IMR-90 (cell line): ENCODE data around the gene PRDM9.
"Not testable (repeated sequence)": the region's sequence is repeated elsewhere in the genome, so short reads cannot be mapped to it uniquely, and the experiment has no call there.

Experiments used
- CTCF ChIP-seq: conservative IDR thresholded peaks from 2 replicates; pipeline ENCODE4 v1.5.1; 2012; ENCODE audit warnings: mild to moderate bottlenecking, low read depth, low read length, improper control_type of control experiment
- POLR2A ChIP-seq: IDR thresholded peaks from 2 replicates; pipeline ENCODE4 v1.6.1; 2012; ENCODE audit warnings: mild to moderate bottlenecking, low read depth, low read length
- RAD21 ChIP-seq: IDR thresholded peaks from 2 replicates; pipeline ENCODE4 v1.6.1; 2012; ENCODE audit warnings: low read length, improper control_type of control experiment
- USF2 ChIP-seq: fragments of 150-350 bp; IDR thresholded peaks from 2 replicates; pipeline ENCODE4 v1.6.1; 2017; ENCODE audit warnings: mild to moderate bottlenecking, antibody characterized with exemption, low read length, low read depth

DNA sequence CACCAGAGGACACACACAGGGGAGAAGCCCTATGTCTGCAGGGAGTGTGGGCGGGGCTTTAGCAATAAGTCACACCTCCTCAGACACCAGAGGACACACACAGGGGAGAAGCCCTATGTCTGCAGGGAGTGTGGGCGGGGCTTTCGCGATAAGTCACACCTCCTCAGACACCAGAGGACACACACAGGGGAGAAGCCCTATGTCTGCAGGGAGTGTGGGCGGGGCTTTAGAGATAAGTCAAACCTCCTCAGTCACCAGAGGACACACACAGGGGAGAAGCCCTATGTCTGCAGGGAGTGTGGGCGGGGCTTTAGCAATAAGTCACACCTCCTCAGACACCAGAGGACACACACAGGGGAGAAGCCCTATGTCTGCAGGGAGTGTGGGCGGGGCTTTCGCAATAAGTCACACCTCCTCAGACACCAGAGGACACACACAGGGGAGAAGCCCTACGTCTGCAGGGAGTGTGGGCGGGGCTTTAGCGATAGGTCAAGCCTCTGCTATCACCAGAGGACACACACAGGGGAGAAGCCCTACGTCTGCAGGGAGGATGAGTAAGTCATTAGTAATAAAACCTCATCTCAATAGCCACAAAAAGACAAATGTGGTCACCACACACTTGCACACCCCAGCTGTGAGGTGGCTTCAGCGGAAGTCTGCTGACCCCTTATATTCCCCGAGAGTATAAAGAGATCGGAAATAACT lies 20.0 kb downstream of the PRDM9 start:
- TF ChIP-seq POLR2A, CTCF, RAD21, USF2: not testable (repeated sequence)
